Endodermal cell (in vitro differentiated cells): ENCODE data around the gene CHD2. TPM values are rescaled to one million over a fixed set of nuclear protein-coding genes. Genes with fewer than 3 reads are reported as not detected.

ENCODE experiments used
- DNase-seq: peaks from one replicate; pipeline ENCODE4 v3.0.0-alpha.2; 2017
- H3K27ac ChIP-seq: 2 replicates; pipeline ENCODE4 v1.5.1; 2013; ENCODE audit warnings: mild to moderate bottlenecking, low read depth, low read length, moderate library complexity
- H3K27me3 ChIP-seq: 2 replicates; pipeline ENCODE4 v1.6.1; 2013; ENCODE audit warnings: mild to moderate bottlenecking, low read length, moderate library complexity; ENCODE audit not compliant: insufficient read depth, control insufficient read depth, poor library complexity, severe bottlenecking
- H3K36me3 ChIP-seq: 2 replicates; pipeline ENCODE4 v1.7.0; 2013; ENCODE audit warnings: mild to moderate bottlenecking, low read length, moderate library complexity; ENCODE audit not compliant: control insufficient read depth, insufficient read depth
- H3K4me1 ChIP-seq: one replicate; pipeline ENCODE4 v1.7.0; 2013; ENCODE audit warnings: low read length; ENCODE audit not compliant: control insufficient read depth, insufficient read depth
- H3K4me3 ChIP-seq: 2 replicates; pipeline ENCODE4 v1.5.1; 2013; ENCODE audit warnings: mild to moderate bottlenecking, low read length, moderate library complexity
- H3K9ac ChIP-seq: 2 replicates; pipeline ENCODE4 v1.6.1; 2013; ENCODE audit warnings: mild to moderate bottlenecking, low read length, moderate library complexity; ENCODE audit not compliant: poor library complexity, severe bottlenecking; ENCODE audit errors: extremely low read depth
- H3K9me3 ChIP-seq: 2 replicates; pipeline ENCODE4 v1.6.1; 2013; ENCODE audit warnings: mild to moderate bottlenecking, low read length, moderate library complexity; ENCODE audit not compliant: control insufficient read depth
- H3K27ac Mint-ChIP-seq: 2 replicates; pipeline ENCODE4 v1.8.0; 2020; ENCODE audit warnings: mixed read lengths
- H3K27me3 Mint-ChIP-seq: 2 replicates; pipeline ENCODE4 v1.8.0; 2021; ENCODE audit warnings: mild to moderate bottlenecking, mixed read lengths; ENCODE audit not compliant: insufficient read depth
- H3K36me3 Mint-ChIP-seq: 2 replicates; pipeline ENCODE4 v1.8.0; 2020; ENCODE audit warnings: low read depth, mixed read lengths
- H3K4me1 Mint-ChIP-seq: 2 replicates; pipeline ENCODE4 v1.8.0; 2020; ENCODE audit warnings: mixed read lengths
- H3K4me3 Mint-ChIP-seq: 2 replicates; pipeline ENCODE4 v1.8.0; 2020; ENCODE audit warnings: mild to moderate bottlenecking, moderate library complexity, mixed read lengths
- H3K9me3 Mint-ChIP-seq: 2 replicates; pipeline ENCODE4 v1.8.0; 2020; ENCODE audit warnings: mild to moderate bottlenecking, mixed read lengths
- CTCF ChIP-seq: fragments of 200-600 bp; sonication (generic); conservative IDR thresholded peaks from 2 replicates; pipeline ENCODE4 v1.5.0; 2021; ENCODE audit warnings: antibody characterized with exemption, mild to moderate bottlenecking
- WGBS, 2 experiments: methylation state at CpG; one replicate each; pipeline versions ENCODE4 v1.1.5 to v1.1.7; 2013; ENCODE audit warnings: missing lambda C conversion rate in 2 of 2, mixed read lengths in 1 of 2; ENCODE audit not compliant: insufficient coverage in 1 of 2, insufficient read length in 1 of 2; 5-methylcytosine and 5-hydroxymethylcytosine counted together
- total RNA-seq, 2 donors: library from RNA; stranded (reverse); fragmentation: NEBNext Ultra II Directional in 1 of 2; extraction: Animal tissue kit (Norgen Biotek cat#: 25700) in 1 of 2; gene quantifications; 2 replicates in 1 of 2; 3 replicates in 1 of 2; pipeline ENCODE4 v1.2.1, GENCODE V29; 2021

CHD2 gene
- total RNA-seq, 2 donors from 2014 or later, result 116 to 127 TPM

- DNase-seq, result peak; percentile 84
- Histone ChIP-seq H3K9ac (peak overlapping the region; percentile 72), H3K27ac (peak overlapping the region; percentile 21), H3K36me3 (peaks cover 56% of the 10 kb centered on the region), H3K4me1 (peaks cover 28% of the 10 kb centered on the region), H3K9me3 (no peaks in the 10 kb centered on the region), H3K4me3 (peak overlapping the region; percentile 57), H3K27me3 (no peaks in the 10 kb centered on the region)
- H3K27ac Mint-ChIP-seq, result peak overlapping the region; percentile 74
- H3K9me3 Mint-ChIP-seq, result no peaks in the 10 kb centered on the region
- WGBS, 2 experiments, result 79 to 89% methylated on average over 5 to 8 of the region's 8 CpGs
- H3K27me3 Mint-ChIP-seq, result no peaks in the 10 kb centered on the region
- peaks cover 59% of the 10 kb centered on the region for H3K4me1 Mint-ChIP-seq
- TF ChIP-seq CTCF, result no peak
- H3K36me3 Mint-ChIP-seq, result peaks cover 51% of the 10 kb centered on the region
- no peak overlapping the region for H3K4me3 Mint-ChIP-seq
Measured at GRCh38 chr15:93063262-93063671, 163.1 kb downstream of the CHD2 start.

DNA sequence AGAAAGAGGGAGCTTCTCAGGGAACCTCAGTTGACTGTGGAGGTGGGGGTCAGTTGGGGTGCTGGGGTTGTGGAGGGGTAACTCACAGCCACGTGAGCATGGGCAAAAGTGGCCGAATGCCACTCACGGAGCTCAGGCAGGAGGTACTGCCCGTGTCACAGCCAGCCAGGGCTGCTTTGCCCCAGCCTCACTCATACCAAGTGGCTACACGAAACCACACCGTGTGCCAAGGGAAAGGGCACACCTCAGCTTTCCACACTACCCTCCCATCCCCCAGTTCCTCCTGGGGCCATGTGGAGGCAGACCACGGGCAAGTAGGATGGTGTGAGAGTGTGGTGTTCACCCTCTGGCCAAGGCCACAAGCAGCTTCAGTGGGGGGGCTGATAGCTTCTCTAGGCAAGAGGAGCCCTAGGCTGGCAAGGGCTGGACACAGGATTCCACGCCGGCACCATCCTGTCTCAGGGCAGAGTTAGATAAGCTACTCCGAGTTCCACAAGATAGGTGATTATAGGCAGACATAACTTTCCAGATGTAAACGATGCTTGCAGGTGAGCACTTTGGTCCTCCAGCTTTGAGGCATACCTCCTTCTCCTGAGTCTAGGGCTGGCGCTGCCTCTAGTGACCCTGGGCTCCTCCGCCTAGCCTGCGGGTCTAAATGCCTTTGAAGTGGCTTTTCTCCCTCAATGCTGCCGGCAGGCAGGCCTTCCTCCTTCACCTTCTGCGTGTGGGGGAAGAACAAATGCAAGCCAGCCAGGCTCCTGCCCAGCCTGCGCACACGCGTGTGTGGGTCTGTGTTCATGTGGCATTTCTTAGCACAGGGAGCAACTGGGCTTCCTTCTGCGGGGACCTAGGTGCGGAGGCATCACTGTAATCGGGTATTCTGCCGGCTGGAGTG, 163.9 kb downstream of the CHD2 start:
- Mint-ChIP-seq H3K27ac (peak overlapping the region; percentile 74), H3K9me3 (no peaks in the 10 kb centered on the region), H3K4me3 (no peak overlapping the region), H3K36me3 (peaks cover 55% of the 10 kb centered on the region), H3K4me1 (peaks cover 63% of the 10 kb centered on the region), H3K27me3 (no peaks in the 10 kb centered on the region)
- peak overlapping the region; percentile 72 for H3K9ac ChIP-seq
- H3K4me1 ChIP-seq, result peaks cover 31% of the 10 kb centered on the region
- TF ChIP-seq CTCF, result no peak
- peak overlapping the region; percentile 60 for H3K27ac ChIP-seq
- H3K4me3 ChIP-seq, result peak overlapping the region; percentile 57
- H3K9me3 ChIP-seq, result no peaks in the 10 kb centered on the region
- WGBS, 2 experiments, result 93% methylated on average over 16 to 23 of the region's 23 CpGs
- peaks cover 63% of the 10 kb centered on the region for H3K36me3 ChIP-seq
- no peaks in the 10 kb centered on the region for H3K27me3 ChIP-seq
- DNase-seq, result no peak

- Mint-ChIP-seq H3K9me3 (no peaks in the 10 kb centered on the region), H3K27me3 (no peaks in the 10 kb centered on the region), H3K4me3 (no peak overlapping the region), H3K27ac (no peak overlapping the region), H3K4me1 (peaks cover 74% of the 10 kb centered on the region), H3K36me3 (peaks cover 66% of the 10 kb centered on the region)
- Histone ChIP-seq H3K36me3 (peaks cover 69% of the 10 kb centered on the region), H3K9ac (no peak overlapping the region), H3K4me1 (peaks cover 39% of the 10 kb centered on the region), H3K9me3 (no peaks in the 10 kb centered on the region), H3K4me3 (no peak overlapping the region), H3K27me3 (no peaks in the 10 kb centered on the region), H3K27ac (peak overlapping the region; percentile 2)
- 95 to 100% methylated on average over 7 to 23 of the region's 23 CpGs for WGBS, 2 experiments
- DNase-seq, result no peak
- no peak for TF ChIP-seq CTCF
Measured at GRCh38 chr15:93065641-93066045, 165.5 kb downstream of the CHD2 start.
